ENCODE measurements around the gene GSTM1.

The GSTM1 gene

GRCh38 chr1:109653306-109653705 is 34.3 kb upstream of the GSTM1 start:
- no peak overlapping the region for H2AFZ ChIP-seq (ENCODE audit: low read length)
- no peaks in the 10 kb centered on the region for H3K9me3 ChIP-seq (ENCODE audit: insufficient read depth, low read depth, low read length)
- no peaks in the 10 kb centered on the region for H4K20me1 ChIP-seq (ENCODE audit: insufficient read depth, low read length, poor library complexity, severe bottlenecking)
- no peaks in the 10 kb centered on the region for H3K9me2 ChIP-seq (replicated peaks; ENCODE audit: low read depth, low read length)
- no peak overlapping the region for H3K9ac ChIP-seq (ENCODE audit: low read depth, low read length, poor library complexity, severe bottlenecking)
- H3K27me3 ChIP-seq (ENCODE audit: insufficient read depth, low read length, poor library complexity, severe bottlenecking) = no peaks in the 10 kb centered on the region
- H3K4me3 ChIP-seq (ENCODE audit: low read length, poor library complexity, severe bottlenecking) = no peak overlapping the region
- H3K36me3 ChIP-seq (ENCODE audit: insufficient read depth, low read length) = no peaks in the 10 kb centered on the region
- peaks cover 3% of the 10 kb centered on the region for H3K4me1 ChIP-seq (ENCODE audit: insufficient read depth, low read length, poor library complexity, severe bottlenecking)
- TF ChIP-seq CTCF (conservative IDR thresholded peaks at IDR 0.05; ENCODE audit: low read length) (no peak), EZH2phosphoT487 (IDR thresholded peaks at IDR 0.05; ENCODE audit: borderline replicate concordance) (no peak)
- H3K79me2 ChIP-seq (ENCODE audit: insufficient read depth, low read length) = no peaks in the 10 kb centered on the region
- no peaks in the 10 kb centered on the region for H3F3A ChIP-seq (ENCODE audit: low read depth)
- H3K4me2 ChIP-seq (ENCODE audit: low read depth, low read length, poor library complexity, severe bottlenecking) = no peak overlapping the region

GRCh38 chr1:109654519-109654918 is 33.1 kb upstream of the GSTM1 start:
- Histone ChIP-seq H3K9me2 (replicated peaks; ENCODE audit: low read depth, low read length) (no peaks in the 10 kb centered on the region), H2AFZ (ENCODE audit: low read length) (no peak overlapping the region), H3K27me3 (ENCODE audit: insufficient read depth, low read length, poor library complexity, severe bottlenecking) (no peaks in the 10 kb centered on the region), H3K4me1 (ENCODE audit: insufficient read depth, low read length, poor library complexity, severe bottlenecking) (peaks cover 1% of the 10 kb centered on the region), H3K4me3 (ENCODE audit: low read length, poor library complexity, severe bottlenecking) (no peak overlapping the region), H3K9me3 (ENCODE audit: insufficient read depth, low read depth, low read length) (no peaks in the 10 kb centered on the region), H3F3A (ENCODE audit: low read depth) (no peaks in the 10 kb centered on the region), H4K20me1 (ENCODE audit: insufficient read depth, low read length, poor library complexity, severe bottlenecking) (no peaks in the 10 kb centered on the region), H3K36me3 (ENCODE audit: insufficient read depth, low read length) (no peaks in the 10 kb centered on the region), H3K79me2 (ENCODE audit: insufficient read depth, low read length) (no peaks in the 10 kb centered on the region), H3K9ac (ENCODE audit: low read depth, low read length, poor library complexity, severe bottlenecking) (no peak overlapping the region), H3K4me2 (ENCODE audit: low read depth, low read length, poor library complexity, severe bottlenecking) (no peak overlapping the region)
- no peak for TF ChIP-seq CTCF (conservative IDR thresholded peaks at IDR 0.05; ENCODE audit: low read length)
- TF ChIP-seq EZH2phosphoT487 (IDR thresholded peaks at IDR 0.05; ENCODE audit: borderline replicate concordance) = no peak

GRCh38 chr1:109655615-109656519 is 31.8 kb upstream of the GSTM1 start, which contains the start of gene GSTM4:
TSS of gene GSTM4 (plus strand) at chr1:109656099. CDS start at chr1:109656390, 291 bp downstream.
- no peak for TF ChIP-seq CTCF (conservative IDR thresholded peaks at IDR 0.05; ENCODE audit: low read length)
- no peak for TF ChIP-seq EZH2phosphoT487 (IDR thresholded peaks at IDR 0.05; ENCODE audit: borderline replicate concordance)
- Histone ChIP-seq H3K27me3 (ENCODE audit: insufficient read depth, low read length, poor library complexity, severe bottlenecking) (no peaks in the 10 kb centered on the region), H3K4me2 (ENCODE audit: low read depth, low read length, poor library complexity, severe bottlenecking) (peak within 1 kb of the TSS; percentile 77), H3K4me3 (ENCODE audit: low read length, poor library complexity, severe bottlenecking) (peak within 1 kb of the TSS; percentile 84), H4K20me1 (ENCODE audit: insufficient read depth, low read length, poor library complexity, severe bottlenecking) (no peaks in the 10 kb centered on the region), H3K9ac (ENCODE audit: low read depth, low read length, poor library complexity, severe bottlenecking) (peak within 1 kb of the TSS; percentile 76), H3K36me3 (ENCODE audit: insufficient read depth, low read length) (no peaks in the 10 kb centered on the region), H3F3A (ENCODE audit: low read depth) (no peaks in the 10 kb centered on the region), H3K4me1 (ENCODE audit: insufficient read depth, low read length, poor library complexity, severe bottlenecking) (peaks cover under 1% of the 10 kb centered on the region), H3K9me2 (replicated peaks; ENCODE audit: low read depth, low read length) (no peaks in the 10 kb centered on the region), H3K9me3 (ENCODE audit: insufficient read depth, low read depth, low read length) (no peaks in the 10 kb centered on the region), H3K79me2 (ENCODE audit: insufficient read depth, low read length) (no peaks in the 10 kb centered on the region), H2AFZ (ENCODE audit: low read length) (peak within 1 kb of the TSS; percentile 89)
